Stimulated activated naive CD8-positive, alpha-beta T cell treated with anti-CD3 and anti-CD28 coated beads, Interleukin-15, Interleukin-2, amounts not matched to agents 100 ng/mL and 50 ng/mL, for 24 hours (primary cell): ENCODE measurements around the gene ATP2C2.

Source experiments
- H3K27ac Mint-ChIP-seq: one replicate; pipeline ENCODE4 v1.8.0; 2021; ENCODE audit warnings: mild to moderate bottlenecking, mixed read lengths
- H3K27me3 Mint-ChIP-seq: one replicate; pipeline ENCODE4 v1.8.0; 2021; ENCODE audit warnings: mixed read lengths
- H3K36me3 Mint-ChIP-seq: one replicate; pipeline ENCODE4 v1.8.0; 2021; ENCODE audit warnings: low read depth, mixed read lengths
- H3K4me1 Mint-ChIP-seq: one replicate; pipeline ENCODE4 v1.8.0; 2021; ENCODE audit warnings: low read depth, mixed read lengths
- H3K4me3 Mint-ChIP-seq: one replicate; pipeline ENCODE4 v1.8.0; 2021; ENCODE audit warnings: mild to moderate bottlenecking, mixed read lengths
- H3K9me3 Mint-ChIP-seq: one replicate; pipeline ENCODE4 v1.8.0; 2021; ENCODE audit warnings: mixed read lengths

ATP2C2 gene

GRCh38 chr16:84498859-84499620, 130.7 kb downstream of the ATP2C2 start:
- H3K27me3 Mint-ChIP-seq = no peaks in the 10 kb centered on the region
- peaks cover 29% of the 10 kb centered on the region for H3K36me3 Mint-ChIP-seq
- peaks cover 5% of the 10 kb centered on the region for H3K9me3 Mint-ChIP-seq
- no peak overlapping the region for H3K4me3 Mint-ChIP-seq
- H3K4me1 Mint-ChIP-seq = peaks cover 3% of the 10 kb centered on the region
- no peak overlapping the region for H3K27ac Mint-ChIP-seq

- Mint-ChIP-seq H3K36me3 (peaks cover 23% of the 10 kb centered on the region), H3K27me3 (no peaks in the 10 kb centered on the region), H3K4me1 (peaks cover 6% of the 10 kb centered on the region), H3K9me3 (peaks cover under 1% of the 10 kb centered on the region), H3K27ac (no peak overlapping the region), H3K4me3 (no peak overlapping the region)
Observed at GRCh38 chr16:84499638-84500037, 131.3 kb downstream of the ATP2C2 start.

- no peaks in the 10 kb centered on the region for H3K9me3 Mint-ChIP-seq
- H3K27ac Mint-ChIP-seq = no peak overlapping the region
- peaks cover 14% of the 10 kb centered on the region for H3K4me1 Mint-ChIP-seq
- no peaks in the 10 kb centered on the region for H3K27me3 Mint-ChIP-seq
- peaks cover 16% of the 10 kb centered on the region for H3K36me3 Mint-ChIP-seq
- no peak overlapping the region for H3K4me3 Mint-ChIP-seq
Observed at GRCh38 chr16:84500531-84500930, 132.2 kb downstream of the ATP2C2 start.

GRCh38 chr16:84501077-84501735, 132.9 kb downstream of the ATP2C2 start:
- Mint-ChIP-seq H3K4me3 (no peak overlapping the region), H3K36me3 (peaks cover 10% of the 10 kb centered on the region), H3K27ac (no peak overlapping the region), H3K9me3 (no peaks in the 10 kb centered on the region), H3K27me3 (no peaks in the 10 kb centered on the region), H3K4me1 (peaks cover 20% of the 10 kb centered on the region)

GRCh38 chr16:84502075-84502474, 133.7 kb downstream of the ATP2C2 start:
- H3K36me3 Mint-ChIP-seq = peaks cover 4% of the 10 kb centered on the region
- no peaks in the 10 kb centered on the region for H3K9me3 Mint-ChIP-seq

GRCh38 chr16:84502581-84502980, 134.2 kb downstream of the ATP2C2 start:
- Mint-ChIP-seq H3K36me3 (peaks cover 4% of the 10 kb centered on the region), H3K4me1 (peaks cover 31% of the 10 kb centered on the region), H3K9me3 (no peaks in the 10 kb centered on the region), H3K27me3 (no peaks in the 10 kb centered on the region), H3K27ac (no peak overlapping the region), H3K4me3 (no peak overlapping the region)

More at GRCh38 chr16:84502075-84502474, 133.7 kb downstream of the ATP2C2 start:
- H3K4me3 Mint-ChIP-seq = no peak overlapping the region
- H3K27me3 Mint-ChIP-seq = no peaks in the 10 kb centered on the region
- no peak overlapping the region for H3K27ac Mint-ChIP-seq
- H3K4me1 Mint-ChIP-seq = peaks cover 26% of the 10 kb centered on the region

- no peaks in the 10 kb centered on the region for H3K27me3 Mint-ChIP-seq
- peaks cover 43% of the 10 kb centered on the region for H3K4me1 Mint-ChIP-seq
- H3K4me3 Mint-ChIP-seq = peak overlapping the region; percentile 87
- H3K36me3 Mint-ChIP-seq = no peaks in the 10 kb centered on the region
- no peak overlapping the region for H3K27ac Mint-ChIP-seq
- H3K9me3 Mint-ChIP-seq = no peaks in the 10 kb centered on the region
Observed at GRCh38 chr16:84503751-84504395, 135.5 kb downstream of the ATP2C2 start.

- Mint-ChIP-seq H3K9me3 (no peaks in the 10 kb centered on the region), H3K36me3 (no peaks in the 10 kb centered on the region), H3K4me1 (peaks cover 44% of the 10 kb centered on the region), H3K27me3 (no peaks in the 10 kb centered on the region), H3K4me3 (peak within 1 kb of the TSS; percentile 87), H3K27ac (peak within 1 kb of the TSS; percentile 90)
Observed at GRCh38 chr16:84504420-84505248, 136.3 kb downstream of the ATP2C2 start, which contains the start of gene MEAK7. TSS of gene MEAK7 (minus strand) at chr16:84504659. CDS start at chr16:84498086, 6,573 bp downstream.

- peaks cover 44% of the 10 kb centered on the region for H3K4me1 Mint-ChIP-seq
- H3K27ac Mint-ChIP-seq = peak overlapping the region; percentile 90
- H3K36me3 Mint-ChIP-seq = no peaks in the 10 kb centered on the region
- no peaks in the 10 kb centered on the region for H3K9me3 Mint-ChIP-seq
- peak overlapping the region; percentile 87 for H3K4me3 Mint-ChIP-seq
- no peaks in the 10 kb centered on the region for H3K27me3 Mint-ChIP-seq
Observed at GRCh38 chr16:84505249-84506187, 137.2 kb downstream of the ATP2C2 start.

- Mint-ChIP-seq H3K27me3 (no peaks in the 10 kb centered on the region), H3K9me3 (no peaks in the 10 kb centered on the region), H3K27ac (peak overlapping the region; percentile 72), H3K4me1 (peaks cover 55% of the 10 kb centered on the region), H3K36me3 (no peaks in the 10 kb centered on the region), H3K4me3 (peak overlapping the region; percentile 45)
Observed at GRCh38 chr16:84507011-84507982, 139.0 kb downstream of the ATP2C2 start.

GRCh38 chr16:84508502-84508901, 140.2 kb downstream of the ATP2C2 start:
- Mint-ChIP-seq H3K27ac (no peak overlapping the region), H3K9me3 (no peaks in the 10 kb centered on the region), H3K4me1 (peaks cover 64% of the 10 kb centered on the region), H3K27me3 (no peaks in the 10 kb centered on the region), H3K4me3 (no peak overlapping the region), H3K36me3 (no peaks in the 10 kb centered on the region)

- Mint-ChIP-seq H3K27me3 (no peaks in the 10 kb centered on the region), H3K4me3 (no peak overlapping the region), H3K4me1 (peaks cover 69% of the 10 kb centered on the region), H3K9me3 (no peaks in the 10 kb centered on the region), H3K27ac (no peak overlapping the region), H3K36me3 (no peaks in the 10 kb centered on the region)
Observed at GRCh38 chr16:84509032-84509950, 141.0 kb downstream of the ATP2C2 start.
